Neural progenitor cell (in vitro differentiated cells): ENCODE results near the gene MARK4. TPM values are rescaled to one million over a fixed set of nuclear protein-coding genes. Genes with fewer than 3 reads are reported as not detected.
A peak's percentile ranks its signal among the peaks of the same experiment; 100 is the strongest.
"Not testable (repeated sequence)": the region's sequence is repeated elsewhere in the genome, so short reads cannot be mapped to it uniquely, and the experiment has no call there.

Source experiments
- DNase-seq: peaks from one replicate; pipeline ENCODE4 v3.0.0-alpha.2; 2016; ENCODE audit warnings: low spot score
- H2AFZ ChIP-seq: fragments of 200-600 bp; sonication (generic); replicated peaks from 2 replicates; pipeline ENCODE4 v1.6.1; 2016; ENCODE audit warnings: antibody characterized with exemption
- H3F3A ChIP-seq: fragments of 200-600 bp; sonication (generic); 2 replicates; pipeline ENCODE4 v1.6.1; 2016; ENCODE audit warnings: antibody characterized with exemption, low read depth
- H3K27ac ChIP-seq: fragments of 200-600 bp; sonication (generic); 2 replicates; pipeline ENCODE4 v1.5.1; 2016; ENCODE audit warnings: mild to moderate bottlenecking
- H3K27me3 ChIP-seq: fragments of 200-600 bp; sonication (generic); 2 replicates; pipeline ENCODE4 v1.6.1; 2016; ENCODE audit warnings: mild to moderate bottlenecking, moderate library complexity
- H3K36me3 ChIP-seq: fragments of 200-600 bp; sonication (generic); 2 replicates; pipeline ENCODE4 v1.5.1; 2016
- H3K4me1 ChIP-seq: fragments of 200-600 bp; sonication (generic); 2 replicates; pipeline ENCODE4 v1.6.1; 2016; ENCODE audit warnings: mixed run types
- H3K4me2 ChIP-seq: fragments of 200-600 bp; sonication (generic); 2 replicates; pipeline ENCODE4 v1.6.1; 2016
- H3K4me3 ChIP-seq: fragments of 200-600 bp; sonication (generic); 2 replicates; pipeline ENCODE4 v1.5.1; 2016
- H3K79me2 ChIP-seq: fragments of 200-600 bp; sonication (generic); 2 replicates; pipeline ENCODE4 v1.6.1; 2016; ENCODE audit warnings: low read depth
- H3K9ac ChIP-seq: fragments of 200-600 bp; sonication (generic); 2 replicates; pipeline ENCODE4 v1.6.1; 2016
- H3K9me3 ChIP-seq: fragments of 200-600 bp; sonication (generic); 2 replicates; pipeline ENCODE4 v1.5.1; 2016; ENCODE audit warnings: low read depth
- H4K20me1 ChIP-seq: fragments of 200-600 bp; sonication (generic); 2 replicates; pipeline ENCODE4 v1.6.1; 2016; ENCODE audit warnings: low read depth
- H3K27ac Mint-ChIP-seq: 3 replicates; pipeline ENCODE4 v1.8.0; 2021; ENCODE audit warnings: mixed read lengths
- H3K27me3 Mint-ChIP-seq: 2 replicates; pipeline ENCODE4 v1.8.0; 2022; ENCODE audit warnings: low read depth, mild to moderate bottlenecking, inconsistent platforms, moderate library complexity, mixed read lengths; ENCODE audit not compliant: insufficient read depth
- H3K36me3 Mint-ChIP-seq: 3 replicates; pipeline ENCODE4 v1.8.0; 2021; ENCODE audit warnings: mixed read lengths
- H3K4me1 Mint-ChIP-seq: 3 replicates; pipeline ENCODE4 v1.8.0; 2021; ENCODE audit warnings: mixed read lengths
- H3K4me3 Mint-ChIP-seq: 3 replicates; pipeline ENCODE4 v1.8.0; 2021; ENCODE audit warnings: mild to moderate bottlenecking, moderate library complexity, mixed read lengths
- H3K9me3 Mint-ChIP-seq: 3 replicates; pipeline ENCODE4 v1.8.0; 2020; ENCODE audit warnings: mixed read lengths
- CTCF ChIP-seq: fragments of 200-600 bp; sonication (generic); IDR thresholded peaks from 2 replicates; pipeline ENCODE4 v1.5.1; 2017; ENCODE audit warnings: antibody characterized with exemption, mild to moderate bottlenecking
- EZH2 ChIP-seq: fragments of 200-600 bp; sonication (generic); IDR thresholded peaks from 2 replicates; pipeline ENCODE4 v1.6.1; 2017; ENCODE audit warnings: antibody characterized with exemption, mild to moderate bottlenecking, moderate library complexity
- EZH2phosphoT487 ChIP-seq: fragments of 200-600 bp; sonication (generic); IDR thresholded peaks from 2 replicates; pipeline ENCODE4 v1.6.1; 2017; ENCODE audit warnings: antibody characterized with exemption
- total RNA-seq: library from RNA; depleted of rRNA; stranded (reverse); fragments of >200 nt; gene quantifications from 2 replicates; pipeline ENCODE4 v1.2.3, GENCODE V29; 2015; ENCODE audit warnings: low replicate concordance

Gene MARK4
- total RNA-seq, 1 donor from 2014 or later = 22.8 TPM

GRCh38 chr19:45222724-45223123, 28.3 kb upstream of the MARK4 start:
- no peaks in the 10 kb centered on the region for H3K36me3 ChIP-seq
- no peaks in the 10 kb centered on the region for H4K20me1 ChIP-seq
- TF ChIP-seq EZH2phosphoT487 (no peak), CTCF (no peak)
- no peak overlapping the region for H3K4me3 ChIP-seq
- H3K9ac ChIP-seq = no peak overlapping the region
- no peak overlapping the region for H2AFZ ChIP-seq
- H3K4me2 ChIP-seq = no peak overlapping the region
- no peaks in the 10 kb centered on the region for H3K36me3 Mint-ChIP-seq
- no peak for DNase-seq
- no peaks in the 10 kb centered on the region for H3F3A ChIP-seq
- peaks cover 3% of the 10 kb centered on the region for H3K4me1 Mint-ChIP-seq
- peak overlapping the region; percentile 9 for H3K4me3 Mint-ChIP-seq
- H3K27ac Mint-ChIP-seq = no peak overlapping the region
- peaks cover 70% of the 10 kb centered on the region for H3K27me3 ChIP-seq
- no peaks in the 10 kb centered on the region for H3K4me1 ChIP-seq
- H3K27ac ChIP-seq = no peak overlapping the region
- H3K9me3 Mint-ChIP-seq = no peaks in the 10 kb centered on the region
- H3K9me3 ChIP-seq = no peaks in the 10 kb centered on the region
- peaks cover 25% of the 10 kb centered on the region for H3K27me3 Mint-ChIP-seq
- no peaks in the 10 kb centered on the region for H3K79me2 ChIP-seq

GRCh38 chr19:45223879-45224278, 27.2 kb upstream of the MARK4 start:
- Histone ChIP-seq H2AFZ (no peak overlapping the region), H3K4me2 (no peak overlapping the region), H3K4me1 (no peaks in the 10 kb centered on the region), H3K36me3 (no peaks in the 10 kb centered on the region), H3K4me3 (no peak overlapping the region), H3K9me3 (no peaks in the 10 kb centered on the region), H3K79me2 (no peaks in the 10 kb centered on the region), H4K20me1 (no peaks in the 10 kb centered on the region), H3K27ac (no peak overlapping the region), H3F3A (no peaks in the 10 kb centered on the region), H3K9ac (no peak overlapping the region), H3K27me3 (peaks cover 66% of the 10 kb centered on the region)
- Mint-ChIP-seq H3K4me3 (no peak overlapping the region), H3K36me3 (no peaks in the 10 kb centered on the region), H3K4me1 (no peaks in the 10 kb centered on the region), H3K27ac (no peak overlapping the region), H3K27me3 (peaks cover 14% of the 10 kb centered on the region), H3K9me3 (no peaks in the 10 kb centered on the region)
- no peak for DNase-seq
- TF ChIP-seq EZH2 (no peak), EZH2phosphoT487 (no peak), CTCF (no peak)

- DNase-seq = no peak
- Mint-ChIP-seq H3K27me3 (peaks cover 10% of the 10 kb centered on the region), H3K36me3 (no peaks in the 10 kb centered on the region), H3K9me3 (no peaks in the 10 kb centered on the region), H3K27ac (no peak overlapping the region), H3K4me1 (no peaks in the 10 kb centered on the region), H3K4me3 (no peak overlapping the region)
- Histone ChIP-seq H4K20me1 (no peaks in the 10 kb centered on the region), H3K4me2 (no peak overlapping the region), H3K4me1 (no peaks in the 10 kb centered on the region), H3F3A (no peaks in the 10 kb centered on the region), H3K36me3 (no peaks in the 10 kb centered on the region), H3K27me3 (peaks cover 61% of the 10 kb centered on the region), H3K9ac (no peak overlapping the region), H3K4me3 (no peak overlapping the region), H3K9me3 (no peaks in the 10 kb centered on the region), H3K27ac (no peak overlapping the region), H3K79me2 (no peaks in the 10 kb centered on the region), H2AFZ (no peak overlapping the region)
- no peak for TF ChIP-seq CTCF
- no peak for TF ChIP-seq EZH2
- TF ChIP-seq EZH2phosphoT487 = no peak
Observed at GRCh38 chr19:45224645-45225044, 26.4 kb upstream of the MARK4 start.

GRCh38 chr19:45229056-45229455, 22.0 kb upstream of the MARK4 start:
- H3K27ac ChIP-seq, H3K4me3 ChIP-seq, H3K79me2 ChIP-seq, H3K36me3 ChIP-seq, H3F3A ChIP-seq, DNase-seq, H3K4me1 ChIP-seq, H3K9me3 ChIP-seq, H3K4me2 ChIP-seq, H3K9ac ChIP-seq, H3K27ac Mint-ChIP-seq, H3K4me3 Mint-ChIP-seq, H2AFZ ChIP-seq, H3K9me3 Mint-ChIP-seq, H4K20me1 ChIP-seq, H3K4me1 Mint-ChIP-seq, H3K36me3 Mint-ChIP-seq: not testable (repeated sequence)
- peaks cover 61% of the 10 kb centered on the region for H3K27me3 ChIP-seq
- peaks cover 21% of the 10 kb centered on the region for H3K27me3 Mint-ChIP-seq
